GM12892 (cell line): ENCODE measurements around the gene MLXIP.
"Not testable (repeated sequence)": the region's sequence is repeated elsewhere in the genome, so short reads cannot be mapped to it uniquely, and the experiment has no call there.

Source experiments
- DNase-seq: peaks from one replicate; pipeline ENCODE4 v3.0.0; 2011; ENCODE audit not compliant: insufficient read length
- FAIRE-seq: peaks from 2 replicates; lab custom pipeline; 2011; peaks lifted over from hg19 to GRCh38; lab: Jason Lieb, UNC
- POLR2A ChIP-seq: IDR thresholded peaks from 2 replicates; pipeline ENCODE4 v1.6.1; 2011; ENCODE audit warnings: low read depth, low read length, control low read depth
- POLR2AphosphoS5 ChIP-seq: IDR thresholded peaks from 2 replicates; pipeline ENCODE4 v1.6.1; 2011; ENCODE audit warnings: low read depth, low read length, control low read depth
- TAF1 ChIP-seq: IDR thresholded peaks from 2 replicates; pipeline ENCODE4 v1.6.1; 2011; ENCODE audit warnings: low read depth, mild to moderate bottlenecking, control low read depth, low read length, borderline replicate concordance

MLXIP gene

GRCh38 chr12:122158700-122159285 is 80.2 kb downstream of the MLXIP start:
- no peak for FAIRE-seq
- no peak for TF ChIP-seq POLR2AphosphoS5
- TF ChIP-seq TAF1 = no peak
- DNase-seq = no peak

GRCh38 chr12:122159882-122160281 is 81.3 kb downstream of the MLXIP start:
- TF ChIP-seq TAF1 = no peak
- DNase-seq (no peak), FAIRE-seq (no peak)

DNA sequence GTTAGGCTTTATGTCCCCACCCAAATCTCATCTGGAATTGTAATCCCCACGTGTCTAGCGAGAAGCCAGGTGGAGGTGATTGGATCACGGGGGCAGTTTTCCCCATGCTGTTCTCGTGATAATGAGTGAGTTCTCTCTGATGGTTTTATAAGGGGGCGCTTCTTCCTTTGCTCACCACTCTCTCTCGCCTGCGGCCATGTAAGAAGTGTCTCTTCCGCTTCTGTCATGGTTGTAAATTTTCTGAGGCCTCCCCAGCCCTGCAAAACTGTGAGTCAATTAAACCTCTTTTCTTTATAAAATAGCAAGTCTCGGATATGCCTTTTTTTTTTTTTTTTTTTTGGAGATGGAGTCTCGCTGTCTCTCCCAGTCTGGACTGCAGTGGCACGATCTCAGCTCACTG is 82.2 kb downstream of the MLXIP start:
- DNase-seq = no peak
- TF ChIP-seq POLR2AphosphoS5 (no peak), POLR2A (no peak)

GRCh38 chr12:122161682-122162081 is 83.1 kb downstream of the MLXIP start:
- no peak for TF ChIP-seq TAF1
- TF ChIP-seq POLR2A = no peak
- no peak for TF ChIP-seq POLR2AphosphoS5
- FAIRE-seq (no peak), DNase-seq (no peak)

More for the DNA sequence above, 82.2 kb downstream of the MLXIP start:
- no peak for FAIRE-seq

DNA sequence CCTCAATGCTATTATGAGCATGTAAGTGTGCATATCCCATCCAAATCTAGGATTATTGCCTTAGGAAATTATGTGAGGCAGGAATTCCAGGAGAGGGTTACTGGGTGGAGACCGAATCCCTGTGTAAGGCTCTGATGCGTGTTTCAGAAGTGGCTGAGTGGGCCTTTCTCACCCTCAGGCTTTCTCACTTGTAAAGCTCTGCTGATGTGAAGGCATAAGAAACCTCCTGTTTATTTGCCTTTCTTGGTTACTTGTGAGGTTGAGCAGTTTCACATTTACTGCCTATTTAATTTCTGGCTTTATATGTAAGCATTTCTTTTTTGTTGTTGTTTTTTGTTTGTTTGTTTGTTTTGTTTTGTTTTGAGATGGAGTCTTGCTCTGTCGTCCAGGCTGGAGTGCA is 84.4 kb downstream of the MLXIP start:
- no peak for FAIRE-seq
- DNase-seq = no peak
- TF ChIP-seq POLR2AphosphoS5 = no peak
- no peak for TF ChIP-seq POLR2A
- no peak for TF ChIP-seq TAF1

- TF ChIP-seq TAF1 (no peak), POLR2A (no peak), POLR2AphosphoS5 (no peak)
- DNase-seq (no peak), FAIRE-seq (peak; percentile 70)
Observed at GRCh38 chr12:122166422-122167349, 88.1 kb downstream of the MLXIP start.

DNA sequence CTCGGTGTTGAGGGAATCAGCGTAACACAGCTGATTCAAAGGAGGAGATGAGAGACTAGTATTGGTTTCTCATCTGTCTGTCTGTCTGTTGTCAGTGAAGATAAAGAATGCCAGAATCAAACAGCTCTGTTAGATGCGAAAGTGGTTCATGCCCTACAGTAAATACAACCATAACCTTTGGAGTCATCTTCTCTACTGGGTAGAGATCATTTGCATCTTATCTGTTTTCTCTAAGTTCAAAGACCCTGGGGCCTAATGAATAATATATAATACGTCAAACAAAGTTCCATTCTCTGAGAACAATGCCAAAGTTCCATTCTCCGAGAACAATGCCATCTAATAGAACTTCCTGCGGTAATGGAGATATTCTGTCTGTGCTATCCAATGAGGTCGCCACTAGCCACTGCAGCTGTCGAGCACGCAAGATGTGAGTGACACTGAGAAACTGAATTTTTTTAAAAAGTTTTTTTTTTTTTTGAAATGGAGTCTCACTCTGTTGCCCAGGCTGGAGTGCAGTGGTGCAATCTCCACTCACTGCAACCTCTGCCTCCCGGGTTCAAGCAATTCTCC is 88.9 kb downstream of the MLXIP start:
- FAIRE-seq (no peak), DNase-seq (no peak)

GRCh38 chr12:122168492-122168891 is 89.9 kb downstream of the MLXIP start:
- DNase-seq = no peak
- no peak for TF ChIP-seq TAF1
- TF ChIP-seq POLR2AphosphoS5 = no peak
- no peak for TF ChIP-seq POLR2A
- no peak for FAIRE-seq

More for the DNA sequence above, 88.9 kb downstream of the MLXIP start:
- TF ChIP-seq POLR2AphosphoS5 = no peak
- TF ChIP-seq POLR2A = no peak
- no peak for TF ChIP-seq TAF1

- no peak for TF ChIP-seq TAF1
- no peak for TF ChIP-seq POLR2A
- no peak for TF ChIP-seq POLR2AphosphoS5
- FAIRE-seq = no peak
- DNase-seq = no peak
Observed at GRCh38 chr12:122171399-122171798, 92.8 kb downstream of the MLXIP start.

GRCh38 chr12:122172262-122172939 is 93.8 kb downstream of the MLXIP start:
- no peak for FAIRE-seq
- DNase-seq = no peak
- TF ChIP-seq POLR2A (no peak), TAF1 (no peak), POLR2AphosphoS5 (no peak)

DNA sequence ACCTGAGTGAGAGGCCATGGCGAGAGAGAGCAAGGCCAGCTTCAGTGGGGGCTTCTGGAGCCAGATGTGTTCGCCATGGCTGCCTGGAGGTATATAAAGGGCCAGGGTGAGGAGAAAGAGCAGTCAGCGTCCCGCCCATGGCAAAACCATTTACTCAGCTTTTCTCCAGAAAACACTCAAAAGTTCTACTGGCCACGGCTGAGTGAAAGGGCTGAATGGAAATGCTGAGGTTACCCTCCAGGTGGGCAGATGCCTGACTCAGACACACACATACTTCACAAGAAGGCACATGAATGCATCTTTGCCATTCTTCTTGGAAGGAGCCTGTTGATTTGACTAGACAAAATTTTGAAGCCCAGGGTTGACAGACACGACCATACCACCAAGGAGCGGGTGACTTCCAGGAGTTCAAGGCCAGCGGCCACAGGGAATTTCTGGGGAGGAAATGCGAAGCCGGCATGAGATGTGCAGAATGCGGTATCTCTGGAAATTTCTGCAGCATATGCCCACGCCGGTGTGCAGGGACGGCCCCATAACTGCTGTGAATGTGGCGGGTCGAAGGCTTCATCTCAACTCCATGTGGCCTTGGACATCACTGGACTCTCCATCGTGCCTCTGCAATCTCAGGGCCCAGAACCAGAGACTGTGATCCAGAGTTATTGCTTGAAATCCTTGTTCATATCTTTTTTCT is 95.7 kb downstream of the MLXIP start, which contains the start of gene IL31:
Gene IL31, minus strand, starts transcription at position 67 of the 691 bp plus-strand sequence. Its CDS starts 49 bp downstream, at position 18.
- DNase-seq = no peak
- no peak for FAIRE-seq
- no peak for TF ChIP-seq POLR2AphosphoS5
- TF ChIP-seq TAF1 = no peak
- TF ChIP-seq POLR2A = no peak

DNA sequence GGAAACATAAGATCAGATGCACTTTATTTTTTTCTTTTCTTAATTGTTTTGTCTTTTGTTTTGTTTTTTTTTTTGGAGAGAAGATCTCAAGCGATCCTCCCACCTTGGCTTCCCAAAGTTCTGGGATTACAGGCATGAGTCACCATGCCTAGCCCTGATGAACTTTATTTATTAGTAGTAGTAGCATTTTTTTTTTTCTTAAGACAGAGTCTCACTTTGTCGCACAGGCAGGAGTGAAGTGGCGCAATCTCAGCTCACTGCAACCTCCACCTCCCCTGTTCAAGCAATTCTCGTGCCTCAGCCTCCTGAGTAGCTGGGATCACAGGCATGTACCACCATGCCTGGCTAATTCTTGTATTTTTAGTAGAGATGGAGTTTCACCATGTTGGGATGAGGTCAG is 97.9 kb downstream of the MLXIP start:
- DNase-seq, FAIRE-seq: not testable (repeated sequence)
